Measurements from ENCODE around the gene MYCL. TPM values are rescaled to one million over a fixed set of nuclear protein-coding genes. Genes with fewer than 3 reads are reported as not detected.

Gene MYCL
- polyA plus RNA-seq, 2 of the 4 experiments (the other 2 are of a cell fraction), result 0.68 to 1.3 TPM

- TF ChIP-seq SREBF2 (IDR thresholded peaks at IDR 0.05) (no peak), HEYL (CRISPR knock-in tag; IDR thresholded peaks at IDR 0.05) (no peak), HOXB13 (CRISPR knock-in tag; IDR thresholded peaks at IDR 0.05; ENCODE audit: low read depth) (peak; percentile 91), ZNF302 (CRISPR knock-in tag; IDR thresholded peaks at IDR 0.05) (no peak), NFE2L2 (conservative IDR thresholded peaks at IDR 0.05; ENCODE audit: low read length) (no peak), RFX5 (IDR thresholded peaks at IDR 0.05) (no peak), BHLHE40 (IDR thresholded peaks at IDR 0.05; ENCODE audit: low read depth, low read length) (no peak), CTCF (IDR thresholded peaks at IDR 0.05) (peak; percentile 58), E2F6 (IDR thresholded peaks at IDR 0.05; ENCODE audit: borderline replicate concordance, low read depth) (no peak), JUNB (IDR thresholded peaks at IDR 0.05) (no peak), TFCP2L1 (CRISPR knock-in tag; IDR thresholded peaks at IDR 0.05) (no peak), EHF (CRISPR knock-in tag; IDR thresholded peaks at IDR 0.05) (peak; percentile 79; the same call in 1 of the 2 replicates)
Observed at GRCh38 chr1:39901714-39902459, at the start of gene MYCL (continued).

DNA sequence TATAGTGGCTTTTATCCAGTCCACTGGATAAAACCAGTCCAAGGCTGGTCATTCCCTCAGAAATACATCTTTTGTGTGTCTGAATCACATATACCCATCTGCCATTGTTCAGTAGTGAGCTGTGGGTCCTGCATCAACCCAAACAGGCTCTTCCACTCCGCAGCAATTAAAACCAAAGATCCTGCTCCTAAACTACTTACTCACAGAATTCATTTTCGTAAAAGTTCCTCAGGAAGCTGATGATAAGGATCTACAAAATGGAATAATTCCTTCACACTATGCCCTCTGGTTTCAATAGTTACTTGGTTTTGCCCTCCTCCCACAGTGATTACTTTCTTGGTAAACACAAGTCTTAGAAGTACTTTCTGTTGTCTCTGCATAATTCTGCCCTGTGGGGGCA is 48.2 kb upstream of the MYCL start:
- Histone ChIP-seq H3K4me1 (0 out of 3 replicates have a peak, but pooled peaks cover 3% of the 10 kb centered on the region), H3K9me3 (no peaks in the 10 kb centered on the region), H3K4me2 (no peak overlapping the region), H3K4me3 (no peak overlapping the region), H3K27ac (no peak overlapping the region)
- FAIRE-seq (no peak), DNase-seq (ENCODE audit: low read depth in 1 of 2, low spot score in 1 of 2) (no peak), ATAC-seq (no peak)
- TF ChIP-seq NPAS2 (CRISPR knock-in tag; IDR thresholded peaks at IDR 0.05; ENCODE audit: borderline replicate concordance), result no peak
- ChIA-PET CTCF (interaction anchor here (0.8 to 1.4 kb wide), 4 partner anchors 8 to 82 kb away, joined by 3 to 4 read pairs (median 3); no protein-coding TSS in a partner anchor), POLR2A (no interaction called here)
- 66% methylated on average over 2 of the region's 2 CpGs for WGBS (ENCODE audit: missing lambda C conversion rate)

GRCh38 chr1:39947260-39947659 is 45.5 kb upstream of the MYCL start:
- Histone ChIP-seq H3K4me2 (no peak overlapping the region), H3K4me3 (no peak overlapping the region), H3K4me1 (no peaks in the 10 kb centered on the region), H3K9me3 (no peaks in the 10 kb centered on the region), H3K27ac (no peak overlapping the region)
- ATAC-seq (no peak), FAIRE-seq (no peak), DNase-seq (ENCODE audit: low read depth in 1 of 2, low spot score in 1 of 2) (no peak)
- CTCF ChIA-PET, result interaction anchor here (0.6 to 1.2 kb wide), 3 partner anchors 26 to 73 kb away, joined by 3 to 7 read pairs (median 4); no protein-coding TSS in a partner anchor
- TF ChIP-seq PHF8 (IDR thresholded peaks at IDR 0.05; ENCODE audit: borderline replicate concordance, low read depth) (no peak), KDM1A (IDR thresholded peaks at IDR 0.05; ENCODE audit: low read depth) (no peak), RNF2 (IDR thresholded peaks at IDR 0.05; ENCODE audit: borderline replicate concordance, low read depth) (no peak), NPAS2 (CRISPR knock-in tag; IDR thresholded peaks at IDR 0.05; ENCODE audit: borderline replicate concordance) (no peak)
- 50% methylated on average over 4 of the region's 4 CpGs for WGBS (ENCODE audit: missing lambda C conversion rate)
- POLR2A ChIA-PET, result interaction anchor here (0.6 kb wide), 1 partner anchor 31 kb away, joined by 12 read pairs; no protein-coding TSS in a partner anchor

DNA sequence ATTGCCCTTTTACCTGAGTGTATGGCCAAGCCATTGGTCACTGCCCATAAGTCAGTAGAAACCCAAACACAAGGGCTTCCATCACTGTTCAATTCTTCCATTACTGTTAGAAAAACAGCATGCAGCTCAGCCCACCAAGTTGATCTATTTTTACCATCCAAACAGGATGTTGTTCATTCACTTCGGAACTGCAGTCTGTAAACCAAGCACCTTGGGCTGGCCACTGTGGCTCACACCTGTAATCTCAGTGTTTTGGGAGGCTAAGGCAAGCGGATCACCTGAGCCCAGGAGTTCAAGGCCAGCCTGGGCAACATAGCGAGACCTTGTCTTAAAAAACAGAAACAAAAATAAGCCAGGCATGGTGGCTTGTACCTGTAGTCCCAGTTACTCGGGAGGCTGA is 44.5 kb upstream of the MYCL start:
- H3K4me2 ChIP-seq, result no peak overlapping the region
- ChIA-PET CTCF (interaction anchor here (1.2 kb wide), 1 partner anchor 27 kb away, joined by 7 read pairs; no protein-coding TSS in a partner anchor), POLR2A (no interaction called here)
- no peak for FAIRE-seq
- no peak overlapping the region for H3K27ac ChIP-seq
- H3K4me1 ChIP-seq, result no peaks in the 10 kb centered on the region
- TF ChIP-seq, protein P1, sequence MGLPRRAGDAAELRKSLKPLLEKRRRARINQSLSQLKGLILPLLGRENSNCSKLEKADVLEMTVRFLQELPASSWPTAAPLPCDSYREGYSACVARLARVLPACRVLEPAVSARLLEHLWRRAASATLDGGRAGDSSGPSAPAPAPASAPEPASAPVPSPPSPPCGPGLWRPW (IDR thresholded peaks at IDR 0.05), result no peak
- TF ChIP-seq EHF (CRISPR knock-in tag; IDR thresholded peaks at IDR 0.05) (no peak), PBX3 (IDR thresholded peaks at IDR 0.05) (no peak), CTCF (IDR thresholded peaks at IDR 0.05) (no peak)
- no peak for DNase-seq (ENCODE audit: low read depth in 1 of 2, low spot score in 1 of 2)
- no peaks in the 10 kb centered on the region for H3K9me3 ChIP-seq
- 84% methylated on average over 3 of the region's 4 CpGs for WGBS (ENCODE audit: missing lambda C conversion rate)
- no peak for ATAC-seq
- H3K4me3 ChIP-seq, result no peak overlapping the region

All from A549 (cell line).